Body of pancreas (tissue), 4 donors: Measurements from ENCODE around the gene CPB1.

Experiments used
- POLR2A ChIP-seq, 3 donors: fragments of 450-650 bp; IDR thresholded peaks; one replicate each; pipeline ENCODE4 v1.6.1; 2016; ENCODE audit warnings: antibody characterized with exemption in 3 of 3, mild to moderate bottlenecking in 2 of 3
- TF ChIP-seq, protein P1 (sequence below), 7 experiments: fragments of 450-650 bp in 4 of 7; fragments of 200-600 bp in 3 of 7; sonication (generic) in 3 of 7; IDR thresholded peaks; one replicate each; pipeline ENCODE4 v1.5.1; 2016 to 2019; ENCODE audit warnings: antibody characterized with exemption in 7 of 7

DNA sequence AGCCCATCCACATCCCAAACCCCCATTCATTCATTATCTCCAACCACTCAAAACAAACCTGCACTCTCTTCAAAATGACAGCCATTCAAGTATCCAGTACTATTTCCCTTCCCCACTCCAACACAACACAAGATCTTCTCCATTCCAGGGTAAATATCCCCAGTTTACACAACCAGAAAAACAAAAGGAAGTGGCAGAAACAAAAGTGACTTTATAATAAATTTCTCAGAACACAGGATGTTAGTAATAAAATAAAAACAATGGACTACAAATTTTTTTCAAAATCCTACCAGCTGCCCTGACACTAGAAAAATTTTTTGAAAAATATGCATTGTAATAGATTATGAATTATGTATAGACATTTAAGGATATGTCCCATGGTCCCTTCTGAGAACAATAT lies 51.6 kb downstream of the CPB1 start:
- TF ChIP-seq, protein P1, sequence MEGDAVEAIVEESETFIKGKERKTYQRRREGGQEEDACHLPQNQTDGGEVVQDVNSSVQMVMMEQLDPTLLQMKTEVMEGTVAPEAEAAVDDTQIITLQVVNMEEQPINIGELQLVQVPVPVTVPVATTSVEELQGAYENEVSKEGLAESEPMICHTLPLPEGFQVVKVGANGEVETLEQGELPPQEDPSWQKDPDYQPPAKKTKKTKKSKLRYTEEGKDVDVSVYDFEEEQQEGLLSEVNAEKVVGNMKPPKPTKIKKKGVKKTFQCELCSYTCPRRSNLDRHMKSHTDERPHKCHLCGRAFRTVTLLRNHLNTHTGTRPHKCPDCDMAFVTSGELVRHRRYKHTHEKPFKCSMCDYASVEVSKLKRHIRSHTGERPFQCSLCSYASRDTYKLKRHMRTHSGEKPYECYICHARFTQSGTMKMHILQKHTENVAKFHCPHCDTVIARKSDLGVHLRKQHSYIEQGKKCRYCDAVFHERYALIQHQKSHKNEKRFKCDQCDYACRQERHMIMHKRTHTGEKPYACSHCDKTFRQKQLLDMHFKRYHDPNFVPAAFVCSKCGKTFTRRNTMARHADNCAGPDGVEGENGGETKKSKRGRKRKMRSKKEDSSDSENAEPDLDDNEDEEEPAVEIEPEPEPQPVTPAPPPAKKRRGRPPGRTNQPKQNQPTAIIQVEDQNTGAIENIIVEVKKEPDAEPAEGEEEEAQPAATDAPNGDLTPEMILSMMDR (IDR thresholded peaks at IDR 0.05) = no peak
- no peak for TF ChIP-seq POLR2A (IDR thresholded peaks at IDR 0.05)
